ENCODE data around the gene ADORA2A.

DNA sequence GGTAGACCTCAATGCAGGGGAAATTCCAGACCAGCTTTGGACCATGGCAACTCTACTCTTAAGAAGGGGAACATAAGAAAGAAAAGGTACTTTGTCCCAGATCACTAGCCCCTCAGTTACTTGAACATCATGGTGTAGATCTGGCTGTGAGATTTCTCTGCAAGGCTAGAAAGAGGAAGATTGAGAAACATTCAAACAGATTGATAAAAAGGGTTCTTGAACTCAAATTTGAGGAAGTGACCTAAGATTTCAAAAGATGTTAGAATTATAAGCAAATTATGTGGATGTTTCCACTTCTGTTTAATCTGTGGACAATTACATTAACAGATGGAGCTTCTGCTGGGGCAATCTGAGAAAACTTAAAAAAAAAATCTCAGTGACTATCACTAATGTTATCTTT, 45.9 kb downstream of the ADORA2A start:
- TF ChIP-seq, protein P1, sequence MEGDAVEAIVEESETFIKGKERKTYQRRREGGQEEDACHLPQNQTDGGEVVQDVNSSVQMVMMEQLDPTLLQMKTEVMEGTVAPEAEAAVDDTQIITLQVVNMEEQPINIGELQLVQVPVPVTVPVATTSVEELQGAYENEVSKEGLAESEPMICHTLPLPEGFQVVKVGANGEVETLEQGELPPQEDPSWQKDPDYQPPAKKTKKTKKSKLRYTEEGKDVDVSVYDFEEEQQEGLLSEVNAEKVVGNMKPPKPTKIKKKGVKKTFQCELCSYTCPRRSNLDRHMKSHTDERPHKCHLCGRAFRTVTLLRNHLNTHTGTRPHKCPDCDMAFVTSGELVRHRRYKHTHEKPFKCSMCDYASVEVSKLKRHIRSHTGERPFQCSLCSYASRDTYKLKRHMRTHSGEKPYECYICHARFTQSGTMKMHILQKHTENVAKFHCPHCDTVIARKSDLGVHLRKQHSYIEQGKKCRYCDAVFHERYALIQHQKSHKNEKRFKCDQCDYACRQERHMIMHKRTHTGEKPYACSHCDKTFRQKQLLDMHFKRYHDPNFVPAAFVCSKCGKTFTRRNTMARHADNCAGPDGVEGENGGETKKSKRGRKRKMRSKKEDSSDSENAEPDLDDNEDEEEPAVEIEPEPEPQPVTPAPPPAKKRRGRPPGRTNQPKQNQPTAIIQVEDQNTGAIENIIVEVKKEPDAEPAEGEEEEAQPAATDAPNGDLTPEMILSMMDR (IDR thresholded peaks at IDR 0.05) = no peak
- TF ChIP-seq, protein P2, sequence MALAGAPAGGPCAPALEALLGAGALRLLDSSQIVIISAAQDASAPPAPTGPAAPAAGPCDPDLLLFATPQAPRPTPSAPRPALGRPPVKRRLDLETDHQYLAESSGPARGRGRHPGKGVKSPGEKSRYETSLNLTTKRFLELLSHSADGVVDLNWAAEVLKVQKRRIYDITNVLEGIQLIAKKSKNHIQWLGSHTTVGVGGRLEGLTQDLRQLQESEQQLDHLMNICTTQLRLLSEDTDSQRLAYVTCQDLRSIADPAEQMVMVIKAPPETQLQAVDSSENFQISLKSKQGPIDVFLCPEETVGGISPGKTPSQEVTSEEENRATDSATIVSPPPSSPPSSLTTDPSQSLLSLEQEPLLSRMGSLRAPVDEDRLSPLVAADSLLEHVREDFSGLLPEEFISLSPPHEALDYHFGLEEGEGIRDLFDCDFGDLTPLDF (CRISPR knock-in tag; IDR thresholded peaks at IDR 0.05) = no peak
- TF ChIP-seq, protein P3, sequence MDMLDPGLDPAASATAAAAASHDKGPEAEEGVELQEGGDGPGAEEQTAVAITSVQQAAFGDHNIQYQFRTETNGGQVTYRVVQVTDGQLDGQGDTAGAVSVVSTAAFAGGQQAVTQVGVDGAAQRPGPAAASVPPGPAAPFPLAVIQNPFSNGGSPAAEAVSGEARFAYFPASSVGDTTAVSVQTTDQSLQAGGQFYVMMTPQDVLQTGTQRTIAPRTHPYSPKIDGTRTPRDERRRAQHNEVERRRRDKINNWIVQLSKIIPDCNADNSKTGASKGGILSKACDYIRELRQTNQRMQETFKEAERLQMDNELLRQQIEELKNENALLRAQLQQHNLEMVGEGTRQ (CRISPR knock-in tag; IDR thresholded peaks at IDR 0.05) = no peak
- TF ChIP-seq, protein P4, sequence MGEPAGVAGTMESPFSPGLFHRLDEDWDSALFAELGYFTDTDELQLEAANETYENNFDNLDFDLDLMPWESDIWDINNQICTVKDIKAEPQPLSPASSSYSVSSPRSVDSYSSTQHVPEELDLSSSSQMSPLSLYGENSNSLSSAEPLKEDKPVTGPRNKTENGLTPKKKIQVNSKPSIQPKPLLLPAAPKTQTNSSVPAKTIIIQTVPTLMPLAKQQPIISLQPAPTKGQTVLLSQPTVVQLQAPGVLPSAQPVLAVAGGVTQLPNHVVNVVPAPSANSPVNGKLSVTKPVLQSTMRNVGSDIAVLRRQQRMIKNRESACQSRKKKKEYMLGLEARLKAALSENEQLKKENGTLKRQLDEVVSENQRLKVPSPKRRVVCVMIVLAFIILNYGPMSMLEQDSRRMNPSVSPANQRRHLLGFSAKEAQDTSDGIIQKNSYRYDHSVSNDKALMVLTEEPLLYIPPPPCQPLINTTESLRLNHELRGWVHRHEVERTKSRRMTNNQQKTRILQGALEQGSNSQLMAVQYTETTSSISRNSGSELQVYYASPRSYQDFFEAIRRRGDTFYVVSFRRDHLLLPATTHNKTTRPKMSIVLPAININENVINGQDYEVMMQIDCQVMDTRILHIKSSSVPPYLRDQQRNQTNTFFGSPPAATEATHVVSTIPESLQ (CRISPR knock-in tag; IDR thresholded peaks at IDR 0.05) = no peak
- TF ChIP-seq ELF4 (CRISPR knock-in tag; IDR thresholded peaks at IDR 0.05; ENCODE audit: low read depth) (no peak), TP53 (CRISPR knock-in tag; IDR thresholded peaks at IDR 0.05) (no peak)
- TF ChIP-seq, protein P5, sequence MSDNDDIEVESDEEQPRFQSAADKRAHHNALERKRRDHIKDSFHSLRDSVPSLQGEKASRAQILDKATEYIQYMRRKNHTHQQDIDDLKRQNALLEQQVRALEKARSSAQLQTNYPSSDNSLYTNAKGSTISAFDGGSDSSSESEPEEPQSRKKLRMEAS (CRISPR knock-in tag; IDR thresholded peaks at IDR 0.05) = no peak
- TF ChIP-seq, protein P6, sequence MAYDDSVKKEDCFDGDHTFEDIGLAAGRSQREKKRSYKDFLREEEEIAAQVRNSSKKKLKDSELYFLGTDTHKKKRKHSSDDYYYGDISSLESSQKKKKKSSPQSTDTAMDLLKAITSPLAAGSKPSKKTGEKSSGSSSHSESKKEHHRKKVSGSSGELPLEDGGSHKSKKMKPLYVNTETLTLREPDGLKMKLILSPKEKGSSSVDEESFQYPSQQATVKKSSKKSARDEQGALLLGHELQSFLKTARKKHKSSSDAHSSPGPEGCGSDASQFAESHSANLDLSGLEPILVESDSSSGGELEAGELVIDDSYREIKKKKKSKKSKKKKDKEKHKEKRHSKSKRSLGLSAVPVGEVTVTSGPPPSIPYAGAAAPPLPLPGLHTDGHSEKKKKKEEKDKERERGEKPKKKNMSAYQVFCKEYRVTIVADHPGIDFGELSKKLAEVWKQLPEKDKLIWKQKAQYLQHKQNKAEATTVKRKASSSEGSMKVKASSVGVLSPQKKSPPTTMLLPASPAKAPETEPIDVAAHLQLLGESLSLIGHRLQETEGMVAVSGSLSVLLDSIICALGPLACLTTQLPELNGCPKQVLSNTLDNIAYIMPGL (CRISPR knock-in tag; IDR thresholded peaks at IDR 0.05) = no peak

Data from WTC11 (cell line).